K562 (cell line): Measurements from ENCODE around the gene CFAP20. TPM values are rescaled to one million over a fixed set of nuclear protein-coding genes. Genes with fewer than 3 reads are reported as not detected.

Experiments used
- ATAC-seq: fragments of 200-7000 bp; cut with Tn5 transposase; 3 replicates; pipeline ENCODE4 v1.9.1; 2020; ENCODE audit warnings: moderate library complexity
- BruUV-seq: library from RNA; stranded (reverse); fragments of 400-500 nt; replicated peaks from 2 replicates; lab custom pipeline; 2021; lab: Mats Ljungman, UMichigan
- CTCF ChIA-PET: fragments of 300-600 bp; formaldehyde crosslinking; extraction: SDS; loops from one replicate; lab custom pipeline; 2021; ENCODE audit warnings: low intra/inter-chr PET ratio; lab: Yijun Ruan, JAX
- POLR2A ChIA-PET: fragments of 300-600, 350-650 bp; sonication (Branson Sonifier 250); formaldehyde crosslinking; extraction: SDS; loops from one replicate; lab custom pipeline; 2021; ENCODE audit warnings: antibody characterized with exemption, inconsistent platforms; lab: Yijun Ruan, JAX
- DNase-seq, 4 experiments: peaks; one replicate each; pipeline versions ENCODE4 v3.0.0 to v3.0.0-alpha.2; 2011 to 2018; ENCODE audit warnings: low spot score in 3 of 4, mixed read lengths in 3 of 4; ENCODE audit errors: extremely low read depth in 1 of 4
- FAIRE-seq: peaks from 2 replicates; lab custom pipeline; 2011; peaks lifted over from hg19 to GRCh38; lab: Jason Lieb, UNC
- H2AFZ ChIP-seq: 2 replicates; pipeline ENCODE4 v1.6.0; 2011; ENCODE audit warnings: low read depth, low read length, control low read depth, inconsistent platforms
- H3K27ac ChIP-seq: fragments of 200-600 bp; 3 replicates; pipeline ENCODE4 v1.8.0; 2011; ENCODE audit warnings: low read depth, mild to moderate bottlenecking, control low read depth, inconsistent platforms, low read length, moderate library complexity, mixed read lengths; ENCODE audit errors: extremely low read depth
- H3K27me3 ChIP-seq, 2 experiments: fragments of 300-600 bp in 1 of 2; 2 replicates in 1 of 2; 3 replicates in 1 of 2; pipeline versions ENCODE4 v1.6.0 to v1.8.0; 2011; ENCODE audit warnings: inconsistent platforms in 2 of 2, low read length in 2 of 2, mild to moderate bottlenecking in 1 of 2, mixed read lengths in 1 of 2, moderate library complexity in 1 of 2; ENCODE audit not compliant: control insufficient read depth in 2 of 2, insufficient read depth in 2 of 2
- H3K36me3 ChIP-seq: fragments of 300-600 bp; 3 replicates; pipeline ENCODE4 v1.8.0; 2011; ENCODE audit warnings: mild to moderate bottlenecking, low read length, inconsistent platforms; ENCODE audit not compliant: control insufficient read depth, insufficient read depth
- H3K4me1 ChIP-seq, 2 experiments: fragments of 200-600 bp in 1 of 2; replicated peaks in 1 of 2; 2 replicates in 1 of 2; 3 replicates in 1 of 2; pipeline versions ENCODE4 v1.5.1 to v1.8.0; 2011; ENCODE audit warnings: inconsistent platforms in 2 of 2, low read length in 2 of 2, mild to moderate bottlenecking in 1 of 2, mixed read lengths in 1 of 2, moderate library complexity in 1 of 2; ENCODE audit not compliant: control insufficient read depth in 2 of 2, insufficient read depth in 2 of 2
- H3K4me2 ChIP-seq: 2 replicates; pipeline ENCODE4 v1.6.1; 2011; ENCODE audit warnings: low read length, control low read depth, inconsistent platforms, mixed read lengths; ENCODE audit not compliant: insufficient read depth
- H3K4me3 ChIP-seq: fragments of 200-600 bp; sonication (generic), shearing (Covaris generic); 2 replicates; pipeline ENCODE4 v1.5.1; 2016; ENCODE audit warnings: control low read depth, inconsistent platforms
- H3K79me2 ChIP-seq: fragments of 200-600 bp; 3 replicates; pipeline ENCODE4 v1.8.0; 2011; ENCODE audit warnings: low read length, inconsistent platforms; ENCODE audit not compliant: control insufficient read depth, insufficient read depth
- H3K9ac ChIP-seq, 2 experiments: 2 replicates each; pipeline versions ENCODE4 v1.6.0 to v1.6.1; 2011; ENCODE audit warnings: low read depth in 2 of 2, low read length in 2 of 2, control low read depth in 1 of 2, inconsistent platforms in 1 of 2, mild to moderate bottlenecking in 1 of 2, mixed read lengths in 1 of 2; ENCODE audit not compliant: insufficient read depth in 1 of 2
- H3K9me1 ChIP-seq: one replicate; pipeline ENCODE4 v1.6.0; 2011; ENCODE audit warnings: inconsistent platforms, mild to moderate bottlenecking, low read length, moderate library complexity; ENCODE audit not compliant: control insufficient read depth, insufficient read depth
- H3K9me3 ChIP-seq: replicated peaks from 2 replicates; pipeline ENCODE4 v1.5.1; 2011; ENCODE audit warnings: low read depth, low read length, inconsistent platforms; ENCODE audit not compliant: control insufficient read depth, insufficient read depth
- H4K20me1 ChIP-seq: replicated peaks from 2 replicates; pipeline ENCODE4 v1.6.1; 2011; ENCODE audit warnings: low read length, inconsistent platforms, mixed read lengths; ENCODE audit not compliant: control insufficient read depth, insufficient read depth
- ESRRA ChIP-seq: fragments of 450-650 bp; IDR thresholded peaks from 2 replicates; pipeline ENCODE4 v1.6.1; 2014; ENCODE audit warnings: low read depth, mild to moderate bottlenecking, moderate library complexity, borderline replicate concordance
- NFE2L1 ChIP-seq: fragments of 450-650 bp; IDR thresholded peaks from 2 replicates; pipeline ENCODE4 v1.6.1; 2016; ENCODE audit warnings: missing genetic modification characterization, low read depth, mild to moderate bottlenecking, missing compliant biosample characterization, moderate library complexity, borderline replicate concordance
- RBM17 ChIP-seq: fragments of 200-400 bp; formaldehyde crosslinking; IDR thresholded peaks from 2 replicates; pipeline ENCODE4 v1.6.1; 2017; ENCODE audit warnings: low read depth, mild to moderate bottlenecking, low read length, borderline replicate concordance
- TEAD4 ChIP-seq, 2 experiments: sonication (generic) in 1 of 2; formaldehyde crosslinking in 1 of 2; IDR thresholded peaks; 2 replicates each; pipeline versions ENCODE4 v1.6.1 to v1.8.0; 2012 to 2022; ENCODE audit warnings: borderline replicate concordance in 1 of 2, inconsistent platforms in 1 of 2, low read length in 1 of 2, mild to moderate bottlenecking in 1 of 2, missing genetic modification reagents in 1 of 2
- U2AF2 ChIP-seq: fragments of 200-400 bp; formaldehyde crosslinking; optimal IDR thresholded peaks from 2 replicates; pipeline ENCODE3; 2017; ENCODE audit warnings: low read depth, mild to moderate bottlenecking, low read length
- ZKSCAN8 ChIP-seq: fragments of 200-800 bp; sonication (Bioruptor generic); IDR thresholded peaks from 2 replicates; pipeline ENCODE4 v1.6.1; 2016; ENCODE audit warnings: missing genetic modification characterization, missing compliant biosample characterization
- ZNF282 ChIP-seq: sonication (generic); formaldehyde crosslinking; IDR thresholded peaks from 2 replicates; pipeline ENCODE4 v1.8.1; 2023; ENCODE audit warnings: missing genetic modification reagents
- ZNF668 ChIP-seq: fragments of 250-450 bp; sonication (Bioruptor Pico); IDR thresholded peaks from 2 replicates; pipeline ENCODE4 v1.8.0; 2022; ENCODE audit warnings: mild to moderate bottlenecking, inconsistent platforms
- WGBS: fragments of 100-300 bp; shearing (Covaris generic); methylation state at CpG from one replicate; pipeline ENCODE4 v1.1.6; 2016; ENCODE audit warnings: low coverage, mixed read lengths; ENCODE audit not compliant: insufficient coverage; ENCODE audit errors: missing lambda C conversion rate; 5-methylcytosine and 5-hydroxymethylcytosine counted together
- in situ Hi-C: fragments of 300-500 bp; cut with MboI; formaldehyde crosslinking; loops from 4 replicates; pipeline ENCODE4 v1.15.0; 2018; ENCODE audit warnings: inconsistent platforms, mixed read lengths
- intact Hi-C: fragments of 100-400 bp; cut with micrococcal nuclease; formaldehyde crosslinking; loops from 2 replicates; pipeline ENCODE4 v1.14.2; 2022
- polyA plus RNA-seq, 8 experiments: library from polyadenylated mRNA; depleted of rRNA in 4 of 8; stranded (reverse) in 5 of 8; unstranded in 3 of 8; fragments of >200 nt; fragmentation: Nextera tagmentation in 2 of 8; fragmentation: Illumina TruSeq in 1 of 8; extraction: Ambion mirVana in 2 of 8; extraction: Trizol in 1 of 8; gene quantifications; 2 replicates each; pipeline versions ENCODE4 v1.2.1 to v1.2.3, GENCODE V29; 2011 to 2014; ENCODE audit warnings: inconsistent platforms in 1 of 8, missing spikeins in 1 of 8
- total RNA-seq, 7 experiments: library from RNA; depleted of rRNA in 6 of 7; stranded (reverse); fragments of >200 nt in 6 of 7; fragmentation: Illumina TruSeq in 2 of 7; extraction: Trizol in 2 of 7; gene quantifications; 2 replicates each; pipeline versions ENCODE4 v1.2.1 to v1.2.3, GENCODE V29; 2011 to 2021; ENCODE audit warnings: low replicate concordance in 1 of 7
- TF ChIP-seq, protein P1 (sequence below), 2 experiments: fragments of 450-650 bp; IDR thresholded peaks; 2 replicates each; pipeline ENCODE4 v1.6.1; 2018; ENCODE audit warnings: mild to moderate bottlenecking in 2 of 2, low read depth in 1 of 2; ENCODE audit not compliant: partially characterized antibody in 2 of 2

The CFAP20 gene
- total and polyA plus RNA-seq, 9 of the 15 experiments (the other 6 are each of a cell fraction or from before 2014, with no cell fraction given): 20.5 to 90.5 (median 75.3) TPM

DNA sequence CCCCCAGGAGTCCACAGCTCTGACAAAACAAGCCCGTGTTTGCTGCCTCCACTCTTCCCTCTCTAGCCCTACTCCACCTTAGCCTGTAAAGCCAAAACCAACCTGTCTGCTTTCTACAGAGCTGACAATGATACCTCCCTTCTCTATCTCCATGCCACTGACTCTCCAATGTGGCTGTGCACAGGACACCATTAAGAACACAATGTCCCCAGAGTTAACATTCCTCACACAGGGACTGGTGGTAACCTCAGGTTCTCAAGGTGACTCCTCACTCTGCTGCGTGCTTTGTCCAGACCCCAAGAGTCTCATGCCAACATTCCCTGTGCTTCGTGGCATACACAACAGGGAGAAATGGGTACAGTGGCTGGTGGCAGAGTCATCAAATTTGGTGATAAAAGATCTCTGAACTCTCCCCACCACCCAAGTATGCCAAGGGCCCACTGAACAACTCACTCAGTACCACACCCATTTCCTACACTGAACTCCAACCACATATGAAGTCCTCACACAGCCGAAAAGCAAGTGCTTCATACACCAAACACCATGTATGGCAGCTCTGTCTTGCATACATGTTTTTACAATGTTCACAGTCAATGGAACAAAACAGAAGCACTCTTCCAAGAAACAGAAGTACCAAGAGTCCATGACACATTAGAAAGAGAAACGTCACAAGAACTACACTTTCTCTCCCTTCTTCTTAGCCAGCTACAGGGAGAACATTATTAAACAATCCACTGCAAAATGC is 47.6 kb upstream of the CFAP20 start:
- CTCF ChIA-PET: no interaction called here
- DNase-seq (no peak), ATAC-seq (no peak)
- Histone ChIP-seq H3K36me3 (peaks cover 94% of the 10 kb centered on the region), H3K4me2 (no peak overlapping the region), H3K27me3 (no peaks in the 10 kb centered on the region), H2AFZ (no peak overlapping the region), H3K9me3 (0 out of 2 replicates have a peak, but pooled peaks cover 2% of the 10 kb centered on the region)
- intact Hi-C loops: no loop called here
- TF ChIP-seq, protein P1, sequence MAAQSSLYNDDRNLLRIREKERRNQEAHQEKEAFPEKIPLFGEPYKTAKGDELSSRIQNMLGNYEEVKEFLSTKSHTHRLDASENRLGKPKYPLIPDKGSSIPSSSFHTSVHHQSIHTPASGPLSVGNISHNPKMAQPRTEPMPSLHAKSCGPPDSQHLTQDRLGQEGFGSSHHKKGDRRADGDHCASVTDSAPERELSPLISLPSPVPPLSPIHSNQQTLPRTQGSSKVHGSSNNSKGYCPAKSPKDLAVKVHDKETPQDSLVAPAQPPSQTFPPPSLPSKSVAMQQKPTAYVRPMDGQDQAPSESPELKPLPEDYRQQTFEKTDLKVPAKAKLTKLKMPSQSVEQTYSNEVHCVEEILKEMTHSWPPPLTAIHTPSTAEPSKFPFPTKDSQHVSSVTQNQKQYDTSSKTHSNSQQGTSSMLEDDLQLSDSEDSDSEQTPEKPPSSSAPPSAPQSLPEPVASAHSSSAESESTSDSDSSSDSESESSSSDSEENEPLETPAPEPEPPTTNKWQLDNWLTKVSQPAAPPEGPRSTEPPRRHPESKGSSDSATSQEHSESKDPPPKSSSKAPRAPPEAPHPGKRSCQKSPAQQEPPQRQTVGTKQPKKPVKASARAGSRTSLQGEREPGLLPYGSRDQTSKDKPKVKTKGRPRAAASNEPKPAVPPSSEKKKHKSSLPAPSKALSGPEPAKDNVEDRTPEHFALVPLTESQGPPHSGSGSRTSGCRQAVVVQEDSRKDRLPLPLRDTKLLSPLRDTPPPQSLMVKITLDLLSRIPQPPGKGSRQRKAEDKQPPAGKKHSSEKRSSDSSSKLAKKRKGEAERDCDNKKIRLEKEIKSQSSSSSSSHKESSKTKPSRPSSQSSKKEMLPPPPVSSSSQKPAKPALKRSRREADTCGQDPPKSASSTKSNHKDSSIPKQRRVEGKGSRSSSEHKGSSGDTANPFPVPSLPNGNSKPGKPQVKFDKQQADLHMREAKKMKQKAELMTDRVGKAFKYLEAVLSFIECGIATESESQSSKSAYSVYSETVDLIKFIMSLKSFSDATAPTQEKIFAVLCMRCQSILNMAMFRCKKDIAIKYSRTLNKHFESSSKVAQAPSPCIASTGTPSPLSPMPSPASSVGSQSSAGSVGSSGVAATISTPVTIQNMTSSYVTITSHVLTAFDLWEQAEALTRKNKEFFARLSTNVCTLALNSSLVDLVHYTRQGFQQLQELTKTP (IDR thresholded peaks at IDR 0.05; ENCODE audit: low read depth in 1 of 2, partially characterized antibody in 2 of 2): no peak
- TF ChIP-seq RBM17: no peak
- TF ChIP-seq NFE2L1 (tag): no peak
- TF ChIP-seq ZNF282 (CRISPR knock-in tag): no peak
- no peak for TF ChIP-seq ESRRA
- no peak for TF ChIP-seq ZKSCAN8
- no peak for TF ChIP-seq ZNF668 (CRISPR knock-in tag)
- no peak for TF ChIP-seq U2AF2
- TF ChIP-seq TEAD4 (IDR thresholded peaks at IDR 0.05; ENCODE audit: low read length): no peak
- TF ChIP-seq TEAD4 (CRISPR knock-in tag; IDR thresholded peaks at IDR 0.05; ENCODE audit: borderline replicate concordance): no peak
- TF ChIP-seq, all 486 proteins: peak for 0
- Histone ChIP-seq H4K20me1 (0 out of 2 replicates have a peak, but pooled peaks cover 3% of the 10 kb centered on the region), H3K27ac (no peak overlapping the region), H3K9me1 (no peaks in the 10 kb centered on the region), H3K9ac (no peak overlapping the region), H3K4me3 (no peak overlapping the region), H3K79me2 (peaks cover 33% of the 10 kb centered on the region), H3K4me1 (peaks cover 0 to 2% of the 10 kb centered on the region in 2 experiments; a peak in 1 of 5 replicates)
- FAIRE-seq: no peak
- POLR2A ChIA-PET: interaction anchor here (1.3 to 3.0 kb wide), 2 partner anchors 9 to 10 kb away, joined by 5 to 12 read pairs; no protein-coding TSS in a partner anchor
- no TSS peak for BruUV-seq
- WGBS: 99% methylated on average over 5 of the region's 5 CpGs
- in situ Hi-C loops: no loop called here
